ENCODE results near the gene TUBB.

GRCh38 chr6:30714263-30714662, 5.9 kb upstream of the TUBB start:
- TF ChIP-seq CTCF (IDR thresholded peaks at IDR 0.05): no peak
- no peak for TF ChIP-seq POLR2A (IDR thresholded peaks at IDR 0.05)
